Stimulated activated naive CD8-positive, alpha-beta T cell treated with anti-CD3 and anti-CD28 coated beads, Interleukin-15, amount 100 ng/mL, for 72 hours (primary cell): ENCODE measurements around the gene ASIC5.
"Not testable (repeated sequence)": the region's sequence is repeated elsewhere in the genome, so short reads cannot be mapped to it uniquely, and the experiment has no call there.

Experiments
- ATAC-seq: fragments of 150-1000 bp; cut with Tn5 transposase; 2 replicates; pipeline ENCODE4 v1.10.0; 2021; ENCODE audit warnings: mild to moderate bottlenecking, moderate library complexity
- DNase-seq, 2 donors: peaks; one replicate each; pipeline ENCODE4 v3.0.0; 2021 to 2022
- H3K27ac Mint-ChIP-seq, 2 donors: one replicate each; pipeline ENCODE4 v1.8.0; 2022; ENCODE audit warnings: mild to moderate bottlenecking in 2 of 2, mixed read lengths in 2 of 2, moderate library complexity in 2 of 2
- H3K27me3 Mint-ChIP-seq: one replicate; pipeline ENCODE4 v1.8.0; 2022; ENCODE audit warnings: mixed read lengths
- H3K4me1 Mint-ChIP-seq: one replicate; pipeline ENCODE4 v1.8.0; 2022; ENCODE audit warnings: mild to moderate bottlenecking, mixed read lengths
- H3K4me3 Mint-ChIP-seq, 2 donors: one replicate each; pipeline ENCODE4 v1.8.0; 2022; ENCODE audit warnings: mild to moderate bottlenecking in 2 of 2, mixed read lengths in 2 of 2, moderate library complexity in 1 of 2
- H3K9me3 Mint-ChIP-seq, 2 donors: one replicate each; pipeline ENCODE4 v1.8.0; 2022; ENCODE audit warnings: mixed read lengths in 2 of 2

Gene ASIC5

GRCh38 chr4:155797581-155797980 lies 68.5 kb downstream of the ASIC5 start:
- H3K9me3 Mint-ChIP-seq, DNase-seq, H3K27ac Mint-ChIP-seq, H3K4me1 Mint-ChIP-seq, H3K27me3 Mint-ChIP-seq, H3K4me3 Mint-ChIP-seq, ATAC-seq: not testable (repeated sequence)

- H3K27me3 Mint-ChIP-seq = no peaks in the 10 kb centered on the region
- ATAC-seq = no peak
- no peak overlapping the region for H3K27ac Mint-ChIP-seq
- H3K4me1 Mint-ChIP-seq = no peaks in the 10 kb centered on the region
- H3K9me3 Mint-ChIP-seq = no peaks in the 10 kb centered on the region
- no peak for DNase-seq
- no peak overlapping the region for H3K4me3 Mint-ChIP-seq
Observed at GRCh38 chr4:155795991-155796390, 70.1 kb downstream of the ASIC5 start.

DNA sequence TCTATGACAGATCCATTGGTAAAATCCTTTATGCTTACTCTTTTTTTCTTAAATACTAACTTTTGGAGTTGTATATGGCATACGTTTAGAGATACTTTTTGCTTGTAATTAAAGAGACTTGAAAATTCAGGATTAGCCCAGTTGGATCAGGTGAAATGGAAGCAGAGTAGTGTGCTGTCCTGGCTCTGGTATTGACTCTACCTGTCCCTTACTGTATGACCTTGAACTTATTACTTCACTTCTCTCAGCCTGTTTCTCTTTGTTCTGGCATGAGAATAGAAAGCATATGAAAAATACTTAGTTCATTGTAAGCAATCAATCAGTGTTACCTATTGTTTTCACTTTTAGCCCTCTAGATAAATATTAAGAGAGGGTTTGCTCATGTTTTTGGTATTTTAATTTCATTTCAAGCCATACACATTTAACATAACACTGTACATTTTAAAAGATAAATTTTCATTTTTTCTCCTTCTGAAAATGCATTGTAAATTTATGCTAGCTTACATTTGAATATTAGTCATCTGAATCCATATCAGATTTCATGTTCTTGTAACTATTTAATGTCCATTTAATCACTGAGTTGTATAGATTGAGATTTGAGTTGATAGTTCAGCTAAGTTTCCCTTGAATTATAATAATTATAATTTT lies 71.4 kb downstream of the ASIC5 start:
- Mint-ChIP-seq H3K9me3 (no peaks in the 10 kb centered on the region), H3K4me1 (no peaks in the 10 kb centered on the region), H3K27ac (no peak overlapping the region), H3K27me3 (no peaks in the 10 kb centered on the region), H3K4me3 (no peak overlapping the region)
- no peak for DNase-seq
- ATAC-seq = no peak

- Mint-ChIP-seq H3K4me1 (no peaks in the 10 kb centered on the region), H3K27me3 (peaks cover 9% of the 10 kb centered on the region), H3K27ac (no peak overlapping the region), H3K9me3 (no peaks in the 10 kb centered on the region), H3K4me3 (no peak overlapping the region)
- ATAC-seq (no peak), DNase-seq (no peak)
Observed at GRCh38 chr4:155789982-155790381, 76.1 kb downstream of the ASIC5 start.

GRCh38 chr4:155789391-155789790 lies 76.7 kb downstream of the ASIC5 start:
- H3K4me3 Mint-ChIP-seq = no peak overlapping the region
- no peak overlapping the region for H3K27ac Mint-ChIP-seq
- H3K4me1 Mint-ChIP-seq = no peaks in the 10 kb centered on the region
- no peaks in the 10 kb centered on the region for H3K9me3 Mint-ChIP-seq
- DNase-seq = no peak
- H3K27me3 Mint-ChIP-seq = peaks cover 9% of the 10 kb centered on the region
- no peak for ATAC-seq

DNA sequence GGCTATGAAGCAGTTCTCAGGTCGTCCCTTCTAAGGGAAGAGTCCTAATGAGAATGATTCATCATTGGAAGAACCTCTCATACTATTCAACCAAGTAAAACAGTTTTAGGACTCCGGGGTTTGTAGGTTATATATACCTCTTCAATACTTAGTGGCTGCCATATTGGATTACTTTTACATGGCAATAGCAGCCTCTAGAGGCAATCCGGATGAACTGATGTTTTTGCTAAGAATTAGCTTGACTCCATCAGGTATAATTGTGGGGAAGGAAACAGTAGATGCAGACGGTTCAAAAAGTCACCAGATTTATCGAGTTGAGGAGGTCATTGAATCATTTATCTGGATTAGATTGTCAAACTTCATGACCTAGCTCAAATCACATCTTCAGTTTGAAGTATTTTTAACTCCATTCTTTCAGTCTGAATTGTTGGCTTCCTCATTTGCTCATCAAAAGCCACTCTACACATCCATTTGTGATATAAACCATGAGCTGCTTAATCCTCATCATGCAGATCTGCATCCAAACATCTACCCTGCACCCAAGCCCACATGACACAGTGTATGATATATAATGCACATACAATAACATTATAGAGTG lies 78.9 kb downstream of the ASIC5 start:
- peak; percentile 87 for ATAC-seq
- no peak overlapping the region for H3K4me3 Mint-ChIP-seq

DNA sequence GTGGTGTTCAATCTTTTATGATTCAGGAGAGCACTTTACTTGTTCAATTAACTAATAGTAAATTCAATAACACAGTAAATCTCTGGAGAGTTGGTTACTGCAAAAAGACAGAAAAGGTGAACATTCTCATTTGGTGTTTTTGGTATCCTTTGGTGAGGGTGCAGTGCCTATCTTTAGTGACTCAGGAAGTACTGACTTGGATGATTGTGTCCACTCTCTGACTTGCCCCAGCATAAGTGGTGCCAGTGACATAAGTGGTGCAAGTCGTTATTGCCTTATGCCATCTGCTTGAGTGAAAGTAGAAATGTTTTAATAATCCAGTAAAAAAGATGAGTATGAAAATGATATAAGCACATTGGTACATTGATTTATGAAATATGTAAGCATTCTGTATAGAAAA lies 80.2 kb downstream of the ASIC5 start:
- H3K4me3 Mint-ChIP-seq = no peak overlapping the region
- ATAC-seq (no peak), DNase-seq (no peak)
- H3K27ac Mint-ChIP-seq = no peak overlapping the region
- no peaks in the 10 kb centered on the region for H3K4me1 Mint-ChIP-seq
- H3K27me3 Mint-ChIP-seq = peaks cover 14% of the 10 kb centered on the region
- H3K9me3 Mint-ChIP-seq = no peaks in the 10 kb centered on the region

More for the DNA sequence above, 78.9 kb downstream of the ASIC5 start:
- H3K9me3 Mint-ChIP-seq = no peaks in the 10 kb centered on the region
- no peak overlapping the region for H3K27ac Mint-ChIP-seq
- H3K27me3 Mint-ChIP-seq = peaks cover 14% of the 10 kb centered on the region
- no peaks in the 10 kb centered on the region for H3K4me1 Mint-ChIP-seq
- peak; percentile 15 to 21 for DNase-seq

GRCh38 chr4:155784637-155785036 lies 81.4 kb downstream of the ASIC5 start:
- no peak overlapping the region for H3K4me3 Mint-ChIP-seq
- ATAC-seq (no peak), DNase-seq (no peak)
- H3K9me3 Mint-ChIP-seq = no peaks in the 10 kb centered on the region
- no peaks in the 10 kb centered on the region for H3K4me1 Mint-ChIP-seq
- peaks cover 21% of the 10 kb centered on the region for H3K27me3 Mint-ChIP-seq
- H3K27ac Mint-ChIP-seq = no peak overlapping the region

DNA sequence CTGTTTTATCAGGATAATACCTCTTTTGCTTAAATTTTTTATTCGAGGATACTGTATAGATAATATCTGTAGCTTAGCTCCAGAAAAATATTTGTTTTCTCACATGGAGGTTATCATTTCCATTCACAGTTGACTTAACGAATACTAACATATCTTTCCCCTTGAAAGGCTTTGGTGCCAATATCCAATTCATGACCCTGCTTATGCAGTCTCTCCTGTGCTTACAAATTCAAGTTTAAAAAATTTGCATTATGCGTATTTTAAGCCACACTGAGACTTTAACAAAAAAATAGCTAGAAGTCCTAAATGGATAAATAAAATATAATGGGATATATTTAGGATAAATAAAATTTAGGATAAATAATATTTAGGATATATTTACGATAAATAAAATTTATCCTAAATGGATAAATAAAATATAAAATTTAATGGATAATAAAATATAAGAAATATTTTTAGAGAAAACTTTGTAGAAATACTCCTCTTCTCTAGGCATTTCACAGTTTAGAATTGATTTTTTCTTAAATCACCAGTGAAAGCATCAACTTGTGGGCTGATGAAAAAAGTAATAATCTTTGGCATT lies 84.7 kb downstream of the ASIC5 start:
- ATAC-seq (no peak), DNase-seq (no peak)
- Mint-ChIP-seq H3K9me3 (no peaks in the 10 kb centered on the region), H3K27me3 (peaks cover 14% of the 10 kb centered on the region), H3K27ac (no peak overlapping the region), H3K4me3 (no peak overlapping the region), H3K4me1 (no peaks in the 10 kb centered on the region)

- H3K9me3 Mint-ChIP-seq = no peaks in the 10 kb centered on the region
- H3K4me3 Mint-ChIP-seq = no peak overlapping the region
- no peak overlapping the region for H3K27ac Mint-ChIP-seq
- H3K27me3 Mint-ChIP-seq = peaks cover 14% of the 10 kb centered on the region
- no peaks in the 10 kb centered on the region for H3K4me1 Mint-ChIP-seq
- ATAC-seq (no peak), DNase-seq (no peak)
Observed at GRCh38 chr4:155780775-155781174, 85.3 kb downstream of the ASIC5 start.
